Kidney epithelial cell (primary cell): ENCODE data around the gene NHEJ1. TPM values are rescaled to one million over a fixed set of nuclear protein-coding genes. Genes with fewer than 3 reads are reported as not detected.

Source experiments
- DNase-seq: peaks from one replicate; pipeline ENCODE4 v3.0.0-alpha.2; 2010; ENCODE audit warnings: low read depth
- H3K27me3 ChIP-seq: 2 replicates; pipeline ENCODE4 v1.6.0; 2011; ENCODE audit warnings: low read length; ENCODE audit not compliant: control insufficient read depth, insufficient read depth
- H3K36me3 ChIP-seq: 2 replicates; pipeline ENCODE4 v1.5.1; 2011; ENCODE audit warnings: low read length; ENCODE audit not compliant: control insufficient read depth, insufficient read depth
- H3K4me3 ChIP-seq: 2 replicates; pipeline ENCODE4 v1.5.1; 2011; ENCODE audit warnings: low read depth, mild to moderate bottlenecking, control low read depth, low read length
- CTCF ChIP-seq: IDR thresholded peaks from 2 replicates; pipeline ENCODE4 v1.5.1; 2011; ENCODE audit warnings: mild to moderate bottlenecking, moderate library complexity, low read length, control low read depth, inconsistent platforms; ENCODE audit not compliant: insufficient read depth, poor library complexity, severe bottlenecking
- total RNA-seq: library from RNA; depleted of rRNA; stranded (reverse); fragments of >200 nt; gene quantifications from 2 replicates; pipeline ENCODE4 v1.2.3, GENCODE V29; 2015

NHEJ1 gene
- total RNA-seq, 1 donor from 2014 or later, result 16.1 TPM

- no peak for DNase-seq
- Histone ChIP-seq H3K27me3 (peaks cover 36% of the 10 kb centered on the region), H3K36me3 (no peaks in the 10 kb centered on the region), H3K4me3 (no peak overlapping the region)
- no peak for TF ChIP-seq CTCF
Measured at GRCh38 chr2:219026946-219027345, 133.7 kb downstream of the NHEJ1 start.

- DNase-seq, result no peak
- no peak for TF ChIP-seq CTCF
- peaks cover 34% of the 10 kb centered on the region for H3K27me3 ChIP-seq
Measured at GRCh38 chr2:219025637-219026585, 134.7 kb downstream of the NHEJ1 start.

More at GRCh38 chr2:219025637-219026585, 134.7 kb downstream of the NHEJ1 start:
- Histone ChIP-seq H3K4me3 (no peak overlapping the region), H3K36me3 (no peaks in the 10 kb centered on the region)

Other genes starting within 250 kb of the NHEJ1 start
- gene CDK5R2, start 201.1 kb downstream of the NHEJ1 start, total RNA-seq, result 0.14 and 0.21 TPM in 2 replicates
- not detected in 2 replicates for gene FEV, start 175.6 kb downstream of the NHEJ1 start, total RNA-seq
- gene CRYBA2, start 167.4 kb downstream of the NHEJ1 start, total RNA-seq, result not detected in 2 replicates
- 0.07 TPM in 1 of 2 replicates, not detected in the other for gene CFAP65, start 119.3 kb downstream of the NHEJ1 start, total RNA-seq
- gene IHH, start 99.9 kb downstream of the NHEJ1 start, total RNA-seq, result not detected in 2 replicates
- 0.84 and 1.2 TPM in 2 replicates for gene SLC23A3, start 9.2 kb upstream of the NHEJ1 start, total RNA-seq
- gene CNPPD1, start 16.1 kb upstream of the NHEJ1 start, total RNA-seq, result 54.2 and 55.3 TPM in 2 replicates
- 95.2 and 111 TPM in 2 replicates for gene RETREG2, start 17.5 kb upstream of the NHEJ1 start, total RNA-seq
- gene ZFAND2B, start 46.0 kb upstream of the NHEJ1 start, total RNA-seq, result 44.3 and 48.2 TPM in 2 replicates
- gene ABCB6, start 58.1 kb upstream of the NHEJ1 start, total RNA-seq, result 5.8 and 7.3 TPM in 2 replicates
- gene ATG9A, start 68.8 kb upstream of the NHEJ1 start, total RNA-seq, result 46.1 and 58.0 TPM in 2 replicates
- 43.5 and 52.3 TPM in 2 replicates for gene ANKZF1, start 69.0 kb upstream of the NHEJ1 start, total RNA-seq
- 11.6 and 19.8 TPM in 2 replicates for gene GLB1L, start 84.6 kb upstream of the NHEJ1 start, total RNA-seq
- 17.7 and 30.0 TPM in 2 replicates for gene STK16, start 84.7 kb upstream of the NHEJ1 start, total RNA-seq
- gene TUBA4B, start 92.4 kb upstream of the NHEJ1 start, total RNA-seq, result not detected in 2 replicates
- 78.7 and 116 TPM in 2 replicates for gene TUBA4A, start 93.1 kb upstream of the NHEJ1 start, total RNA-seq
- gene DNAJB2, start 118.6 kb upstream of the NHEJ1 start, total RNA-seq, result 60.9 and 62.6 TPM in 2 replicates
- gene PTPRN, start 148.6 kb upstream of the NHEJ1 start, total RNA-seq, result 2.5 and 3.8 TPM in 2 replicates
- gene RESP18, start 171.9 kb upstream of the NHEJ1 start, total RNA-seq, result not detected in 2 replicates
- 50.2 and 62.7 TPM in 2 replicates for gene DNPEP, start 227.1 kb upstream of the NHEJ1 start, total RNA-seq